GM06990 (cell line): ENCODE measurements around the gene LY6G6F.

Experiments
- DNase-seq: peaks from one replicate; pipeline ENCODE4 v3.0.0-alpha.2; 2011; ENCODE audit not compliant: insufficient read length; ENCODE audit errors: extremely low read depth
- H3K27me3 ChIP-seq: replicated peaks from 2 replicates; pipeline ENCODE4 v1.6.0; 2011; ENCODE audit warnings: low read length; ENCODE audit not compliant: control insufficient read depth, insufficient read depth
- H3K36me3 ChIP-seq: 2 replicates; pipeline ENCODE4 v1.5.1; 2011; ENCODE audit warnings: low read length; ENCODE audit not compliant: control insufficient read depth, insufficient read depth
- H3K4me3 ChIP-seq: replicated peaks from 2 replicates; pipeline ENCODE4 v1.5.1; 2011; ENCODE audit warnings: low read depth, mild to moderate bottlenecking, control low read depth, low read length
- TF ChIP-seq, protein P1 (sequence below): IDR thresholded peaks from 2 replicates; pipeline ENCODE4 v1.5.1; 2011; ENCODE audit warnings: low read length, control low read depth, mild to moderate bottlenecking, inconsistent platforms; ENCODE audit not compliant: insufficient read depth, poor library complexity, severe bottlenecking

The LY6G6F gene

DNA sequence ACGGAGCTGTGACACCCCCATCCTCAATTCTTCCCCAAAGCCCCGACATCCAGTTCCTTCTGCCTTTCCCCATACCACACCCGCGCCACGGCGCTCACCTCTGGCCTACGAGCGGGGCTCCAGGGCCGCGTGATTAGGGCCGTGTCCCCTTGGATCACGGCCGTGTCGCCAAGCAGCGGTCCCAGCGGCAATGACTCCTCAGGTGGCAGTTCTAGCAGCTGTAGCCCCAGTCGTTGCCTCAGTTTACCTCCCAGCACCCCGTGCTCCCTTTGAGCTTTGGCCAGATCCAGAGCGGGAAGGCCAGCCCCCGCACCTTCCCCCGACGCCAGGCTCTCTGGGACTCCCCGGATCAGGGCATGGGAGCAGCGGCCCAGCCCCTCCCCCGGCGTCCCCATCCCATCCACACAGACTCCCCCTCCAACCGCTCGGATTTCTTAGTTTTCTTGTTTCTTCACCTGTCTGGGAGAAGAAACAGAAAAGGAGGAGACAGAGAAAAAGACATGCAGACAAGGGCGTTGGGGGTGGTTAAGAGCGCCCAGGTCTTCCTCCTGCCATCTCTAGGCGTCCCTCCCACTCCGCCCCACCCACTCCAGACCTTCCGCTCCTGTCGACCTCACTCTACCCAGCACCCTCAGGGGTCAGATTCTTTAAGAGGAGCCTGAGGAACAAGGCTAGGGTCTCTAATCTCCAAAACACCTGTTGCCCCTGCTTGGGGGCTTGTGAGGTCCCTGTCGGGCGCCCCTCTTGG is 22.3 kb downstream of the LY6G6F start, which contains the start of gene DDAH2:
Gene DDAH2 (minus strand): TSS at position 533 of the 748 bp plus-strand sequence. CDS start 138 bp downstream, at position 395.
- Histone ChIP-seq H3K27me3 (no peaks in the 10 kb centered on the region), H3K36me3 (peaks cover 9% of the 10 kb centered on the region), H3K4me3 (peak within 1 kb of the TSS; percentile 64)
- TF ChIP-seq, protein P1, sequence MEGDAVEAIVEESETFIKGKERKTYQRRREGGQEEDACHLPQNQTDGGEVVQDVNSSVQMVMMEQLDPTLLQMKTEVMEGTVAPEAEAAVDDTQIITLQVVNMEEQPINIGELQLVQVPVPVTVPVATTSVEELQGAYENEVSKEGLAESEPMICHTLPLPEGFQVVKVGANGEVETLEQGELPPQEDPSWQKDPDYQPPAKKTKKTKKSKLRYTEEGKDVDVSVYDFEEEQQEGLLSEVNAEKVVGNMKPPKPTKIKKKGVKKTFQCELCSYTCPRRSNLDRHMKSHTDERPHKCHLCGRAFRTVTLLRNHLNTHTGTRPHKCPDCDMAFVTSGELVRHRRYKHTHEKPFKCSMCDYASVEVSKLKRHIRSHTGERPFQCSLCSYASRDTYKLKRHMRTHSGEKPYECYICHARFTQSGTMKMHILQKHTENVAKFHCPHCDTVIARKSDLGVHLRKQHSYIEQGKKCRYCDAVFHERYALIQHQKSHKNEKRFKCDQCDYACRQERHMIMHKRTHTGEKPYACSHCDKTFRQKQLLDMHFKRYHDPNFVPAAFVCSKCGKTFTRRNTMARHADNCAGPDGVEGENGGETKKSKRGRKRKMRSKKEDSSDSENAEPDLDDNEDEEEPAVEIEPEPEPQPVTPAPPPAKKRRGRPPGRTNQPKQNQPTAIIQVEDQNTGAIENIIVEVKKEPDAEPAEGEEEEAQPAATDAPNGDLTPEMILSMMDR = peak; percentile 92
- no peak for DNase-seq

DNA sequence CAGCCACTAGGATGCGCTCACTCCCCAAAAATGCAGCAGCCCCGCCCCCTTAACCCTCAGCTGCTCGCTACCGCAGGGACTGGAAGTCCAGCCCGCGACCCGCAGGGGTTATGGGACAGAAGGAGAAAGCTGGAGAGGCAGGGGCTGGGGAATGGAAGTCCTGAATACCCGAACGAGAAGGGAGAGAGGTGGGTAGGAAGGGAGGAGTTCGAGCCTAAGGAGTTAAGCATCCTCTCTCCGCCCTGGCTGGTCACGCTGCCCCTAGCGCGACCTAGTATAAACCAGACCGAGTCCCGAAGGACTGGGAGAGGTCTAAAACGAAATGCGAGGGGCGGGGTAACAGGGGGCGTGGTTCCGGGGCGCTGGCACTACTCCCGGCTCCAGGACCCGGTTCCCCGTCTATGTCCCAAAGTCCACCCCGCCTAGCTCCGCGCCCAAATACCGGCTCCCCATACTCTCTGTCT is 22.9 kb downstream of the LY6G6F start:
- TF ChIP-seq, protein P1 = no peak
- peak; percentile 81 for DNase-seq
- Histone ChIP-seq H3K4me3 (peak overlapping the region; percentile 64), H3K27me3 (no peaks in the 10 kb centered on the region), H3K36me3 (peaks cover 11% of the 10 kb centered on the region)

DNA sequence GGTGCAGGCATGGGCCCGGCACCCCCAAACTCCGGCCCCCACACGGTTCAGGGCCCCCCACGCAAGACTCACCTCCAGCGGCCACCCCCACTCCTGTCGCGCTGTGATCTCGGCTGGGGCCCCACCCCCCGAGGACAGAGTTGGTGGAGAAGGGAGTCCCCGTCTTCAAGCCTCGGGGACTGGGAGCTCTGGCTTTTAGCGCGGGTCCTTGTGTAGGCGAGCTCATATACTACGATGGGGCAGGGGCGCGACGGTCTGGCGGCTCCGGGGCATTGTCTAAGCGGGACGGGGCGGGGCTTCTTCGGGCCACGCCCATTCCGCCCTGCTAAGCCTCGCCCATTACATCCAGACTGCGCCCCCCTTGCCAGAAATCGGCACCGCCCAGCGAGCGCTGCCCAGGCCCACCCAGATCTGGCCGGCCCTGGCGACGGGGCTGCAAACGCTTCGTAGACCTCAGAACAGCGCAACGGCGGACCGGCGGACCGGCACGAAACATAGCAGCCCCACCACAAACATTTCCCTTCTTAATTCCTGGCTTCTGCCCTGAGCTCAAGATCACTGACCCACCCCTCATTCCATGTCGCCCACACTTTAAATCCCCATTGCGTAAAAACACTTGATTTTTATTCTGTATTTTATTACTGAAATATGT is 23.4 kb downstream of the LY6G6F start:
- peak; percentile 80 for DNase-seq
- Histone ChIP-seq H3K4me3 (peak overlapping the region; percentile 64), H3K36me3 (peaks cover 11% of the 10 kb centered on the region), H3K27me3 (no peaks in the 10 kb centered on the region)
- TF ChIP-seq, protein P1 = no peak

DNA sequence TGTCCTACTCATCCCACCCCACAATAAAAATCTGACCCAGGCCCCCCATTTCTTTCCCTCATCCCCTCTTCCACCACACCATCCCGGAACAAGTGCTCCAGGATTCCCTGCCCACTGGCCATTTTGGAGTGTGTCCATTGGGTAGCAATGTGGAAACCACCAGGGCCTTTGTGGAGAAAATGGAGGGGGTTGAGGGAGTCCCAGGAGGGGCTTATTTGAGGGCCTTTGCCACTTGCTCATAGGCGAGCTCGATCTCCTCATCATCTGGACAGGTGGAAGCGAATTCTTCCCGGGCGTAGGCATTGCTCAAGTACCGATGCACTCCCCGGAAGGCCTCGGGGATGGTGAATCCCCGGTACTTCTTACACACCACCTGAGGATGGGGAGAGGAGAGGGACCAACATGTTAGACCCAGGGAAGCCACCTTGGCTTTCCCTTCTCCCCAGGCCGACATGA is 24.0 kb downstream of the LY6G6F start:
- no peaks in the 10 kb centered on the region for H3K27me3 ChIP-seq
- H3K36me3 ChIP-seq = peaks cover 11% of the 10 kb centered on the region
- no peak overlapping the region for H3K4me3 ChIP-seq
- DNase-seq = no peak
- TF ChIP-seq, protein P1 = no peak

DNA sequence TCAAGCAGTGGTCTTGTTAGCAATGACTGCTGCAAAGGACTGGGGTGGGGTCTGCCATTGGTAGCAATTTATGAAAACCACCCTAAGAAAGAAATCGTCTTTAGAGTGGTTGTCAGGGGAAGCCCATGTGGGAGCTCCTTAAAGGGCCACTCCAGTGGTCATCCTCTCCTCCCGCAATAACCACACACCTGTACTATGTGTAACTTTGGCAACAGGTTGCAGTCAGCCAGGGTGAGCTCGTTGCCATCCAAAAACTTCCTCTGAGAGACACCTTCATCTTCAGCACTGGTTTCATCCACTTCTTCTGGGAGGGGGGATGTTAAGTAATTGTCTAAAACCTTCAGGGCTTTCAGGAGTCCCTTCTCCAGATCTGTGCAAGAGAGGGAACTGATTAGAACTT is 25.4 kb downstream of the LY6G6F start:
- Histone ChIP-seq H3K27me3 (no peaks in the 10 kb centered on the region), H3K4me3 (no peak overlapping the region), H3K36me3 (peaks cover 11% of the 10 kb centered on the region)
- TF ChIP-seq, protein P1 = no peak
- DNase-seq = no peak
